WERI-Rb-1 (cell line): ENCODE results near the gene PIK3C2B.
A peak's percentile ranks its signal among the peaks of the same experiment; 100 is the strongest.

Source experiments
- DNase-seq: peaks from one replicate; pipeline ENCODE4 v3.0.0-alpha.2; 2020
- H3K27ac ChIP-seq: fragments of 250-450 bp; sonication (Bioruptor Pico); 2 replicates; pipeline ENCODE4 v1.5.1; 2020; ENCODE audit warnings: mild to moderate bottlenecking, moderate library complexity
- H3K27me3 ChIP-seq: fragments of 250-450 bp; sonication (Bioruptor Pico); 2 replicates; pipeline ENCODE4 v1.5.1; 2021; ENCODE audit warnings: mild to moderate bottlenecking, low read depth, moderate library complexity; ENCODE audit not compliant: insufficient read depth, severe bottlenecking
- H3K36me3 ChIP-seq: fragments of 250-450 bp; sonication (Bioruptor Pico); 2 replicates; pipeline ENCODE4 v1.5.1; 2020; ENCODE audit warnings: mild to moderate bottlenecking, moderate library complexity
- H3K4me3 ChIP-seq: 2 replicates; pipeline ENCODE4 v1.5.1; 2011; ENCODE audit warnings: low read depth, mild to moderate bottlenecking, control low read depth, low read length
- H3K9me3 ChIP-seq: fragments of 250-450 bp; sonication (Bioruptor Pico); 2 replicates; pipeline ENCODE4 v1.5.1; 2021; ENCODE audit warnings: mild to moderate bottlenecking, moderate library complexity; ENCODE audit not compliant: severe bottlenecking
- TF ChIP-seq, protein P1 (sequence below): IDR thresholded peaks from 2 replicates; pipeline ENCODE4 v1.5.1; 2011; ENCODE audit warnings: low read depth, mild to moderate bottlenecking, control low read depth, inconsistent platforms, low read length

PIK3C2B gene, protein sequence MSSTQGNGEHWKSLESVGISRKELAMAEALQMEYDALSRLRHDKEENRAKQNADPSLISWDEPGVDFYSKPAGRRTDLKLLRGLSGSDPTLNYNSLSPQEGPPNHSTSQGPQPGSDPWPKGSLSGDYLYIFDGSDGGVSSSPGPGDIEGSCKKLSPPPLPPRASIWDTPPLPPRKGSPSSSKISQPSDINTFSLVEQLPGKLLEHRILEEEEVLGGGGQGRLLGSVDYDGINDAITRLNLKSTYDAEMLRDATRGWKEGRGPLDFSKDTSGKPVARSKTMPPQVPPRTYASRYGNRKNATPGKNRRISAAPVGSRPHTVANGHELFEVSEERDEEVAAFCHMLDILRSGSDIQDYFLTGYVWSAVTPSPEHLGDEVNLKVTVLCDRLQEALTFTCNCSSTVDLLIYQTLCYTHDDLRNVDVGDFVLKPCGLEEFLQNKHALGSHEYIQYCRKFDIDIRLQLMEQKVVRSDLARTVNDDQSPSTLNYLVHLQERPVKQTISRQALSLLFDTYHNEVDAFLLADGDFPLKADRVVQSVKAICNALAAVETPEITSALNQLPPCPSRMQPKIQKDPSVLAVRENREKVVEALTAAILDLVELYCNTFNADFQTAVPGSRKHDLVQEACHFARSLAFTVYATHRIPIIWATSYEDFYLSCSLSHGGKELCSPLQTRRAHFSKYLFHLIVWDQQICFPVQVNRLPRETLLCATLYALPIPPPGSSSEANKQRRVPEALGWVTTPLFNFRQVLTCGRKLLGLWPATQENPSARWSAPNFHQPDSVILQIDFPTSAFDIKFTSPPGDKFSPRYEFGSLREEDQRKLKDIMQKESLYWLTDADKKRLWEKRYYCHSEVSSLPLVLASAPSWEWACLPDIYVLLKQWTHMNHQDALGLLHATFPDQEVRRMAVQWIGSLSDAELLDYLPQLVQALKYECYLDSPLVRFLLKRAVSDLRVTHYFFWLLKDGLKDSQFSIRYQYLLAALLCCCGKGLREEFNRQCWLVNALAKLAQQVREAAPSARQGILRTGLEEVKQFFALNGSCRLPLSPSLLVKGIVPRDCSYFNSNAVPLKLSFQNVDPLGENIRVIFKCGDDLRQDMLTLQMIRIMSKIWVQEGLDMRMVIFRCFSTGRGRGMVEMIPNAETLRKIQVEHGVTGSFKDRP (N-terminal part only)

DNA sequence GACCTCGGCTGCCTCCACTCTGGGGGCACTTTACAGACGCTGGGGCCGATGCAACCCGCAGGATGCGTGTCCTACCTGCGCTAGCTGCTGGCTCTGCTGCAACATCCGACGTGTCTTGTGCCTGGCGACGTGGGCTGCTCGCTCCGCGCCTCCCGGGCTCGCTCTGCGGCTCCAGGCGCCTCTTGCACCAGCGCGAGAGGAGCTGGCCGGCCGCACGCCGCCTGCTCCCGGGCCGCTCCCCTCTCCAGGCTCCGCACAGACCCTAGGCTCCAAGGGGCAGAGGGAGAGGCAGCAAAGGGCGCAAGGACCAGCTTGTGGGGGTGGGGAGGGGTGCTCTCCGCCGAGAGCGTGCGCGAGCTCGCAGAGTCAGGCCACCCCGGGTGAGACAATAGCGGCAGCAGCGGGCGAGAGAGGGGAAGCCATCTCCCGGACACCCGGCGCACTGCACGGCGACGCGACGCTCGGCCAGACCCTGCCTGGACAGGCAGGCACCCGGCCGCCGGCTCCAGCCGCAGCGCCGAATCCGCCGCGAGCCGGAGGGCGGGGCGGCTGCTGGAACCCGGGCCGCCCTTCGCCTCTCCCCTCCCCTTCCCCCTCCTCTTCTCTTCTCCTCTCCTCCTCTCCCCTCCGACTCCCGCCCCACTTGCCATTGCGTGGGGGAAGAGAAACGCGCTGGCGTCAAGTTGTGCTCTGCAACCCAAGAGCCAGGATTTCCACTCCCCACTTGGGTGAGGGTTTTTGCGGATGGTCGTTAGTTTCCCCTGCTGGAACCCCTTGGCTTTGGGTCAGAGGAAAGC lies at the start of gene PIK3C2B:
PIK3C2B (minus strand) TSS at position 525 of the 797 bp plus-strand sequence. CDS start 25,003 bp downstream, outside the sequence.
- Histone ChIP-seq H3K27me3 (peaks cover 74% of the 10 kb centered on the region), H3K4me3 (peak within 1 kb of the TSS; percentile 73), H3K27ac (peak within 1 kb of the TSS; percentile 18), H3K36me3 (no peaks in the 10 kb centered on the region), H3K9me3 (no peaks in the 10 kb centered on the region)
- TF ChIP-seq, protein P1, sequence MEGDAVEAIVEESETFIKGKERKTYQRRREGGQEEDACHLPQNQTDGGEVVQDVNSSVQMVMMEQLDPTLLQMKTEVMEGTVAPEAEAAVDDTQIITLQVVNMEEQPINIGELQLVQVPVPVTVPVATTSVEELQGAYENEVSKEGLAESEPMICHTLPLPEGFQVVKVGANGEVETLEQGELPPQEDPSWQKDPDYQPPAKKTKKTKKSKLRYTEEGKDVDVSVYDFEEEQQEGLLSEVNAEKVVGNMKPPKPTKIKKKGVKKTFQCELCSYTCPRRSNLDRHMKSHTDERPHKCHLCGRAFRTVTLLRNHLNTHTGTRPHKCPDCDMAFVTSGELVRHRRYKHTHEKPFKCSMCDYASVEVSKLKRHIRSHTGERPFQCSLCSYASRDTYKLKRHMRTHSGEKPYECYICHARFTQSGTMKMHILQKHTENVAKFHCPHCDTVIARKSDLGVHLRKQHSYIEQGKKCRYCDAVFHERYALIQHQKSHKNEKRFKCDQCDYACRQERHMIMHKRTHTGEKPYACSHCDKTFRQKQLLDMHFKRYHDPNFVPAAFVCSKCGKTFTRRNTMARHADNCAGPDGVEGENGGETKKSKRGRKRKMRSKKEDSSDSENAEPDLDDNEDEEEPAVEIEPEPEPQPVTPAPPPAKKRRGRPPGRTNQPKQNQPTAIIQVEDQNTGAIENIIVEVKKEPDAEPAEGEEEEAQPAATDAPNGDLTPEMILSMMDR = peak; percentile 95
- DNase-seq = peak; percentile 97

DNA sequence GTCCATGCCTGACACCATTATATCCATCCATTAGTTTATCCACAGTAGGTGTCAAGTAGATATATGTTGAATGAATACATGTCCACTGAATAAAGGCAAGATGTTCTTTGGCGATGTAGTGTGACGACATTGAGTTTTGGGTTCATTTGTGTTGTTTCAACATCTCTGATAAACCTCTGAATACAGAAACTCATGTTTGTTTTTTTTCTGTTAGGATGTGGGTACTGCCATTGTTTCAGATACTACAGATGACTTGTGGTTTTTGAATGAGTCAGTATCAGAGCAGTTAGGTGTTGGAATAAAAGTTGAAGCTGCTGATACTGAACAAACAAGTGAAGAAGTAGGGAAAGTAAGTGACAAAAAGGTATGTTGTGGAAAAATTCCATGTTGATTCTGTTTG lies 49.7 kb upstream of the PIK3C2B start:
- no peak overlapping the region for H3K27ac ChIP-seq
- TF ChIP-seq, protein P1 = no peak
- H3K36me3 ChIP-seq = peaks cover 100% of the 10 kb centered on the region
- H3K27me3 ChIP-seq = no peaks in the 10 kb centered on the region
- no peaks in the 10 kb centered on the region for H3K9me3 ChIP-seq
- H3K4me3 ChIP-seq = no peak overlapping the region
- no peak for DNase-seq

DNA sequence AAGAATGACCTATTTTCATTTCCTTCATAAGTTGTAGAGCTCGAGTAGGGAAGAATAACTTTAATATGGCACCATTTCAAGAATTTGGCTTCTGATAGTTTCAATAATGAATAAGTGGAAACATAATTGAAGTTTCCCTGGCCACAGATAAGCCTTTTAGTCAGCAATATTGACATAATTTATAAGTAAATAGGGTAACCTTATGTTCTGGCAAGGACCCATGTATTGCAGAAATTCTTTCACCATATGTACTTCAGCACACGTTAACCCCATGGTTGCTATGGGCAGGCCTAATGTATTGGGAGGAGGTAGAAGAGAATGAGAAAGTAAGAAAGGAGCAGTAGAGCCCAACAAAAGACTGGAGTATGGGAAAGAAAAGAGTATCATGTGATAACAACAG lies 47.0 kb upstream of the PIK3C2B start:
- Histone ChIP-seq H3K9me3 (no peaks in the 10 kb centered on the region), H3K27me3 (no peaks in the 10 kb centered on the region), H3K36me3 (peaks cover 100% of the 10 kb centered on the region), H3K27ac (no peak overlapping the region), H3K4me3 (no peak overlapping the region)
- no peak for DNase-seq
- TF ChIP-seq, protein P1 = no peak

DNA sequence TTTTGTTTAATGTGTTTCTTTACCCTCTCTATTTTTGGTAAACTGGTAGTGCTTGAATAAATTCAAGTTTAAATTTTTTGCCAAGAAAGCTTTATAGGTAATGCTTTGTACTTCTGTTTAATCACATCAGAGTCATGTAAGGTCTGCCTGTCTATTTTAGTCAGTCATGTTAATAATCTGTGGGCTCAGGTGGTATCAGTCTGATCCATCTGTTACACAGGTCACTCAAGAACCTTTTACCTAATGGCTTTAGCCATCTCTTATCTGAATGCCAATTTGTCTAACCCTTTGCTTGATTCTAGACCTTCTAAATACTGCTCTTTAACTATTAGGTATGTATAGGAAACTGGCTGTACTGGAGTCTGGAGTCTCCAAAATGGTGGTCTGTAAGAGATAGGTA lies 38.2 kb upstream of the PIK3C2B start:
- no peaks in the 10 kb centered on the region for H3K9me3 ChIP-seq
- TF ChIP-seq, protein P1 = no peak
- no peaks in the 10 kb centered on the region for H3K27me3 ChIP-seq
- peak; percentile 60 for DNase-seq
- peaks cover 97% of the 10 kb centered on the region for H3K36me3 ChIP-seq
- peak overlapping the region; percentile 60 for H3K27ac ChIP-seq
- H3K4me3 ChIP-seq = no peak overlapping the region

DNA sequence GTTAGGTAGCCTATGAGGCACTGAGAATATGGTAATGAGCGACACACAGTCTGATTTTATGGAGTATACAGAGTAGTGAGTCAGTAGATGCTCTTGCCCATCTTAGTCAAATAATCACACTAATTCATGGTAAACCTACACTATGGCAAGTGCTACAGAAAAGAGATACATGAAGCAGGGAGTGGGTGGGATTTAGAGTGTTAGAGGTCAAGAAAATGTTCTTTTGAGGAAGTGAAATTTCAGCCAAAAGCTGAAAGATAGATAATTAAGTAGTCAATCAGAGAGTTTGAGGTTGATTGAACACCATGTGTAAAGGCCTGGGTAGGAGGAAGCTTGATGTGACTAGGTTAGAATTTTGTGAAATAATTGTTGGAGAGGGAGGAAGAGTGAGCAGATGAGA lies 36.3 kb upstream of the PIK3C2B start:
- H3K9me3 ChIP-seq = no peaks in the 10 kb centered on the region
- TF ChIP-seq, protein P1 = no peak
- no peaks in the 10 kb centered on the region for H3K27me3 ChIP-seq
- 0 out of 2 replicates have a peak overlapping the region, but pooled peaks have one; percentile 4 for H3K27ac ChIP-seq
- H3K4me3 ChIP-seq = no peak overlapping the region
- H3K36me3 ChIP-seq = peaks cover 97% of the 10 kb centered on the region
- DNase-seq = no peak
